NCI-H748 (cell line): ENCODE results near the gene P2RX6.
A peak's percentile ranks its signal among the peaks of the same experiment; 100 is the strongest.
"Not testable (repeated sequence)": the region's sequence is repeated elsewhere in the genome, so short reads cannot be mapped to it uniquely, and the experiment has no call there.

Source experiments
- DNase-seq: peaks from one replicate; lab custom pipeline; 2025; ENCODE audit not compliant: unreplicated experiment; lab: John Stamatoyannopoulos, UW

The P2RX6 gene

DNA sequence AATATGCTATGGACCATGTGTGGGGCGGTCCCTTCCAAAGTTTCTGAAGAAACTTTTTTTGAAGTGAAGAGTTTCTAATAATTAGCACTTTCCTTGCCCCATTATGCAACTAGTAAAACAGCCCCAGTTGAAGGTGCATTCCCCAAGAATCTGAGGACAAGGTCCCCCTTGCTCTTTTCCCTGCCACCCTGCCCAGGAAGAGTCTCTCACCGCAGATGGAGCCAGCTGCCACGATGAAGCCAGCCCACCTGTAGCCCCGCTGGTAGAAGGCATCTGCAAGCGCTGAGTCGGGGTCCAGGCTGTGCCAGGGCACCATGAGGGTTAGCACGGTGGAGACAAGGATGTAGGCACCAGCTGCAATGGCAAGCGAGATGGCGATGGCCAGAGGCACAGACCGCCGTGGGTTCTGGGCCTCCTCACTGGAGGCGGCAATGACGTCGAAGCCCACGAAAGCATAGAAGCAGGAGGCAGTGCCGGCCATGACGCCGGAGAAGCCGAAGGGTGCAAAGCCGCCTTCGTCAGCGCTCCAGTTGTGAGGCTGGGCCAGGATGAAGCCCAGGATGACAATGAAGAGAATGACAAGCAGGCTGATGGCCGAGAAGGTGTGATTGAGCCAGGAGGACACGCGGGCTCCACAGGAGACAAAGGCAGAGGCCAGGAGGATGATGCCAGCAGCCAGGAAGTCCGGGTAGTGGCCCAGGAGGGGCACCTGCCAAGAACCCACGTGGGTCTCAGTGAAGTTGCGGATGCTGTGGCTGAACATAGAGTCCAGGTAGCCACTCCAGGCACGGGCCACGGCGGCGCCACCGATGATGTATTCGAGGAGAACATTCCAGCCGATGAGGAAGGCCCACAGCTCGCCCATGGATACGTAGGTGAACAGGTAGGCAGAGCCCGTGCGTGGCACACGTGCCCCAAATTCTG lies 15.9 kb downstream of the P2RX6 start:
- no peak for DNase-seq

DNA sequence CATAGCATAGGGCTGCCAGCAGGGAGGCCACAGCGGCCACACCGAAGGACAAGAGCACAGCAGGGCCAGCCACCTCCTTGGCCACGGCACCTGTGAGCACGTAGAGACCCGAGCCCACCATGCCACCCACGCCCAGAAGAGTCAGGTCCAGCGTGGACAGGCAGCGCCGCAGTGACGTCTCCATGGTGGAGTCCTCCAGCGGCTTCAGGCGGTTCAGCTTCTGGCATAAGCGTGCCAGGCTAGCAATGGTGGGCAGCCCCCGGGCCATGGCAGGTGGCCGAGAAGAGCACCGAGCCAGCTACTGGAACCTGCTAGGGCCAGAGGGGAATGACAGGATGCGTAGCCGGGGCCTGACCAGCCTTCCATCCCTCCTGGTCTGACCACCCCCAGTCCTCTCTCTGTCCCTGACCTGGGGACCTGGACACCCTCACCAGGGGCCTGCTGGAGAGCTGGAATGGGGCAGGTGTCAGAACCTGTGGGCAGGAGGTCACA lies 16.6 kb downstream of the P2RX6 start:
- no peak for DNase-seq

DNA sequence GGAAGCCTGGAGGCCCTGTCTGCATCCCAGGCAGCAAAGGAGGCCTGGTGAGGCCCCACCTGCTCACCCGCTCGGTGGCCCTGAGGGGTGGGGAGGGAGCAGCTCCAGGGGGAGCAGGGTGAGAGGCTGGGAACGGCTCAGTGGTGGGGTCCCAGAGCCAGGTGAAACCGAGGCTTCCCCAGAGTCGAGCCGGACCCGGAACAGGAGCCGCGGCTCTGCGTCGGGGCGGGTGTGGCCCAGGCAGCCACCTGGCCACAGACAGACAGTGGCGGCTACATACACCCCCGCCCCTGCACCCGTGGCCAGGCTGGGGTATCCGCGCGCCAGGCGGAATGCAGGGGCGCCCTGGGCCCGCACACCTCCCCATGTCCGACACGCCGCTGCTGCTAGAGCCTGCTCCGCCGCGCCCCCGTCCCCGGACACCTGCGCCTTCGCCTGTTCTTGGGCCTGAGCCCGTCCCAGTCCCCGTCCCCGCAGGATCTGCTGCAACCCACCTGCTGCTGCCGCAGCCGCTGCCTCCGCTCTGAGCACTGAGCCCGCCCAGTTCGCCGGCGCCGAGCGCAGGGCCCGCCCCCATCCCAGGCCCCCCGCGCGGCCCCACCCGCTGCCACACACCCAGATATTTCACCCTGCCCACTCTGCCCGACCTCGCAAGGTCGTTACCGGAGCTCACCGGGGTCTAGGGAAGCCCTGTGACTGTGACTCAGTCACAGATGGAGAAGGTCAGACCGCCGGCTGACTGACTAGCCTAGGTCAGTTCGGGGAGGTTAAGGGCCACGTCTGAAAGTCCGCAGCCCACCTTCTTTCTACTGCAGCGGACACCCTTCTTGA lies 17.3 kb downstream of the P2RX6 start, which contains the start of gene SLC7A4:
TSS of gene SLC7A4 (minus strand) at position 525 of the 831 bp plus-strand sequence. CDS start 749 bp downstream, outside the sequence.
- no peak for DNase-seq

DNA sequence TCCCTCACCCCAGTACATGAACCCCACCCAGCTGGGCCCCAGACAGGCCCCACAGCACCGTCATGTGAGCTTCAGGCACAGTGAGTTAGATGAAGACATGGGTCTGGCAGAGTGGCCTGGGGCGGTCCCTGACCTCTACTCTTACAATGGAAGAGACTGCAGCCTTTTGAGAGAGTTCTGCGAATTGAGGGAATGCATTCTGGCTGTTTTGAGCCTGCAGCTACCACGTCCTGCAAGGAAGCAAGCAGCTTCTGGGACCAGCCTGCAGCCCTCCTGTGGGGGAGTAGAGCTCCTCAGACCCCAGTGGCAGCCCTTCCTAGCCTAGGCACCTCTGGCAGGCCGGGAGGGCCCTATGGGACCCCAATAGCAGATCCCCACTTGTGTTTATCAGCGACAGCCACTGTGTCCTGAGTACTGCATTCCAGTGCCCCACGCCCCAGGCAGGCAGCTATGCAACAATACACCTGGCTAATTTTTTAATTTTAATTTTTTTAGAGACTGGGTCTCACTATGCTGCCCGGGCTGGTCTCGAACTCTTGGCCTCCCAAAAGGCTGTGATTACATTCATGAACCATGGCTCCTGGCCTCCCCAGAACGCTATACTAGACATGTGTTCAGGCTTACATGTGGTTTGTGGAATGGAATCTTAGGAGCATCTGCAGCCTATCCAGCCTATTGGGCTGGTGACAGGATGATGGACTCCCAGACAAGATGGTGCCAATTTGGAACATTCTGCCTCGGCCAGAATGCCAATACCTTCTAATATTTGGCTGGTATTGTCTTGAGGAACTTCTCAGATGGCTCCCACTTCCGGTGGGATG lies 18.1 kb downstream of the P2RX6 start:
- DNase-seq, result no peak

DNA sequence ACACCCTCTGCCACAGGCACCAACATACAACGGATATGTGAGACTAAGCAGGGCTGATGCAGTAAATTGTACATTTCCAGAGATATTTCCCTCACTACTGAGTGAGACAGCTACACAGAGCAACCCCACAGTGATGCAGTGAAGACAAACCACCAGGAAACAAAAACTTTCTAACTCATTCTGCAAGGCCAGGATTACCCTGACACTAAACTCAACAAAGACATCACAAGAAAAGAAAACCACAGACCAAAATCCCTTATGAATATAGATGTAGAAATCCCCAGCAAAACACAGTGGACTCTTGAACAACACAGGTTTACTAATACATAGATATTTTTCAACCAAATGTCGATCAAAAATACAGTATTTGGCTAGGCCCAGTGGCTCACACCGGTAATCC lies 18.9 kb downstream of the P2RX6 start:
- no peak for DNase-seq

DNA sequence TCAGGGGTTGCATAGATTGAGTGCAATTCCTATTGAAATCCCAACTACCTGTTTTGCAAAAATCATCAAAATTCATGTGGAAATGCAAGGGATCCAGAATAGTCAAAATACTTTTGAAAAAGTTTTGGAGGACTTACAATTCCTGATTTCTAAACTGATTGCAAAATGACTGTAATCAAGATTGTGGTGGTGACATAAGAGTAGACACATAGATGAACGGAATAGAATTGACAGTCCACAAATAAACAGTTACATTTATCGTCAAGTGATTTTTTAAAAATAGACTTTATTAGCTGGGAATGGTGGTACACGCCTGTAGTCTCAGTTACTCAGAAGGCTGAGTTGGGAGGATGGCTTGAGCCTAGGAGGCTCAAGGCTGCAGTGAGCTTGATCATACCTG lies 20.0 kb downstream of the P2RX6 start:
- DNase-seq, result no peak

DNA sequence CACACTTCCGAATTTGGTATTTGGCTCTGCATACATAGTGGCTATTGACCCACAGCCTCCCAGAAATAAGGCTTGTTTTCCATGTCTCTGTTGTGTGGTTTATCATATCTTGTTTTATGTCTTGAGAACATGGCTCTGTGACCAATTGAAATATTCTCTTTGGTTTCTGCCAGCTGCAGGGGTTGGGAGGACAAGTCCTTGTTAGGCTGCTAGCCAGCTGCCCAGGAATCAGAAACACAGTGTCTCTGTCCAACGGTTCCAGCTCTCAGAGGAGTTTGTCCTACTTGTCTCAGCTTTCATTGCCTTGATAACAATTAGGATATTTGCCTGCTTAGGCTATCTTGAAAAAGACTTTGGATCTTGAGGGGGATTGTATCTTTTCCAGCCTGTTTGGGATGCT lies 23.4 kb downstream of the P2RX6 start:
- DNase-seq, result no peak

DNA sequence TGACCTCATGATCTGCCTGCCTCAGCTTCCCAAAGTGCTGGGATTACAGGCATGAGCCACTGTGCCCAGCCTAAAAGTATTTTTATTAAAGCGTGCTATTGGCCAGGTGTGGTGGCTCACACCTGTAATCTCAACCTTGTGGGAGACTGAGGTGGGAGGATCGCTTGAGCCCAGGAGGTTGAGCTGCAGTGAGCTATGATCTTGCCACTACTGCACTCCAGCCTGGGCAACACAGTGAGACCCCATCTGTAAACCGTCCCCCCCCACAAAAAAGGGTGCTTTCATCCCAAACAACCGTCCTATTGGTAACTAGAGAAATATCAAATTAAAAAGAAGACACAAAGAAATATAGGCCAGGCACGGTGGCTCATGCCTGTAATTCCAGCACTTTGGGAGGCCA lies 24.2 kb downstream of the P2RX6 start:
- not testable (repeated sequence) for DNase-seq

DNA sequence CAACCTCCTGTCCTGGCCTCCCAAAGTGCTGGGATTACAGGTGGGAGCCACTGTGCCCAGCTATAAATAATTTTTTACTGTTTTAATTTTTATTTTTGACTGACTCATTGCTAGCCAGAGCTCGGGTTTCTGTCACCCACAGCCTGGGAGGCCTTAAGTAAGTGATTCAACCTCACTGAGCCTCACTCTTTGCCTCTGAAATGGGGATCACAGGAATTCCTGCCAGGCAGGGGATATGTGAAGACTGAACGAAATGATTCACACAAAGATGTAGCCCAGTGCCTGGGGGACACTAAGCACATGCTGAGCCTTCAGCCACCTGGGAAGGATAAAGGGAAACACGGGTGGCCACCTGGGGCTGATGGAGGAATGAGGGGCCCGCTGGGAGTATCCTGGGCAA lies 27.0 kb downstream of the P2RX6 start:
- DNase-seq, result no peak

DNA sequence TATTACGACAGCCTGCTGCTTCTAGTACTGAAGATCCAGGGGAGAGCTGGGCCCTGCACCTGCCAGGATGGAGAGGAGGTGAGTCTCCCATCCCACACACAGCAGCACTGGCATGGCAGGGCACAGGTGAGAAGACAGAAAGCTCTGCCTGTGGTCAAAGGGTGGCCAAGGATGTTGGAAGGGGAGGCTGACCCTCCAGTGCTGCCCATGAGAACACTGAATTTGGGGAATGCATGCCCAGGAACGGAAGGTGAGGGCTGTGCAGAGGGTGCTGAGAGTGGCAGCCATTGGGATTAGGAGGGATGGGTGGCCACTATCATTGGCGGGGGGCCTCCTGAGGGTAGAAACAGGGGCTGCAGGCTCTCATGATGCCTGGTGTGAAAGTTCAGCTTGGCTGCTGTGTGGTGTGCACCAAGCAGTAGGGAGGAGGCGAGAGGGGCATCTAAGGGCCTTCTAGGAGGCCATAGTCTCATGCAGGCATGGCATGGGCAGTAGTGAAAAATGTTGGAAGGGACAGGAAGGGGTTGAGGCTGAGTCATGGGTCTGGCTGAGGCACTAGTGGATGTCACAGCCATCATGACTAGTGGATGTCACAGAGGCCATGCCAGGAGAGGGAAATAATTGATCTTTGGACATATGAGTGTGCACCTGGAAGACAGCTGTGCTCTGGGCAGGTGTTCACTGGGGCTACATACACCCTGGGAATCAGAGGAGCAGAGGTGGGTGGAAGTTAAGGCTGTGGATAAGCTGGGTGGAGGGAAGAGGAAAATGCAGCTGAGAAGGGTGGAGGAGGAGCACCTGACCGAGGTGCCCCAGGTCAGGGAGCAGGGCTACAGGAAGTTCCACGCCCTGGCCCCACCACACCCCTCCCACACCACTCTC lies 28.3 kb downstream of the P2RX6 start:
- DNase-seq, result peak; percentile 28

DNA sequence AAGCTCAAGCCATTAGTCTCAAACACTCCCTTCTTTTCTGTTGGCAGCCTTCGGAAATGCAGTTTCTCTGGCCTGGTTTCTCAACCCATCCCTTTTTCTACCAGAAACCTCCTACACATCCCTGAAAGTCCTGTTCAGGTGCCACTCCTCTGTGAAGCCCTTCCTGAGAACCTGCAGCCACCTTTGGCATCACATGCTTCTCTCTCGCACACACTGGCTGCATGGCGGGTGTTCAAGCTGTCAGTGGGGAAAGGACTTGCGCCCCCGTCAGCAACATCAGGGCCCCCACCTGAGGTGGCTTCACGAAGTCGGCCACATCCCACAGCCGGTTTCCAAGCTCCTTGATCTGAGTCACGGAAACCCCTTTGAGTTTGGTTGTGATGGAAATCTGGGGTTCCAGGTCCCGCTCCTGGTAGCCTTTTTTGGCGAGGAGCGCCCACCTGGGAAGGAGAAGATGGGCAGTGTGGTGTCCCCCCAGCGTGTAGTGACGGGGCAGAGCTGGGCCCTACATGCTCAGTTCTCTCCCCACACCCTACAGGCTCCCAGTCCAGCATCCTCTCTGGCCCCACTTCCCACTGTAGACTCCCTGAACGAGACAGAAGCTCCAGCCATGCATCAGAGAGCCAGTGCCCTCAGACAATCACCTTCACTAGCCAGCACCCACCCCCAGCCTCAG lies 29.0 kb downstream of the P2RX6 start:
- no peak for DNase-seq

DNA sequence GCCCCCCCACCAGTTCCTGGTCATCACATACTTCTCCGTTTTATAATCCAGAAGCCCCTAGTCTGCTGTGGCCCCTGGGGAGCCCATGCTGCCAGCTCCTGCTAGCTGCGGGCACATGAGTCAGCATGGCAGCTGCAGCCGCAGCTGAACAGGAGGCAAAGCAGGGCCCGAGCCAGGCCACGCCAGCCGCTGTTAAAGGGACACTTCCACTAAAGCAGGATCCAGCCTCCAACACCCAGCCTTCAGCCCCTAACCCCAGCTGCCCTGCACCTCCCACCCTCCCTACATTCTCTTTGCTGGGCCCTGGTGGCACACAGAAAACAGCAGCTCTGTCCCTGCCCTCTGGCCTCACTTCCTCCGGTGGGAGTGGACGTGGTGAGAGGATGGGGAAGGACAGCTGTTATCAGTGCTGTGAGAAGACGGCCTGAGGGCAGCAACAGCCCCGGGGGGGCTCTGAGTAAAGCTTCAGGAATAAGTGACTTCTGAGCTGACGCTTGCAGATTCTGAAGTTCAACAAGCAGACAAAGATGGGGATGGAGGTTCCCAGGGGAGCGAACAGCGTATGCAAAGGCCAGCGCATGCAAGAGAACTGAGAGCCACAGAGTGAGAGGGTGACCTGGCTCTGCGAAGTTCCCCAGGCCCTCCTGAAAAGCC lies 30.1 kb downstream of the P2RX6 start:
- DNase-seq, result peak; percentile 42

DNA sequence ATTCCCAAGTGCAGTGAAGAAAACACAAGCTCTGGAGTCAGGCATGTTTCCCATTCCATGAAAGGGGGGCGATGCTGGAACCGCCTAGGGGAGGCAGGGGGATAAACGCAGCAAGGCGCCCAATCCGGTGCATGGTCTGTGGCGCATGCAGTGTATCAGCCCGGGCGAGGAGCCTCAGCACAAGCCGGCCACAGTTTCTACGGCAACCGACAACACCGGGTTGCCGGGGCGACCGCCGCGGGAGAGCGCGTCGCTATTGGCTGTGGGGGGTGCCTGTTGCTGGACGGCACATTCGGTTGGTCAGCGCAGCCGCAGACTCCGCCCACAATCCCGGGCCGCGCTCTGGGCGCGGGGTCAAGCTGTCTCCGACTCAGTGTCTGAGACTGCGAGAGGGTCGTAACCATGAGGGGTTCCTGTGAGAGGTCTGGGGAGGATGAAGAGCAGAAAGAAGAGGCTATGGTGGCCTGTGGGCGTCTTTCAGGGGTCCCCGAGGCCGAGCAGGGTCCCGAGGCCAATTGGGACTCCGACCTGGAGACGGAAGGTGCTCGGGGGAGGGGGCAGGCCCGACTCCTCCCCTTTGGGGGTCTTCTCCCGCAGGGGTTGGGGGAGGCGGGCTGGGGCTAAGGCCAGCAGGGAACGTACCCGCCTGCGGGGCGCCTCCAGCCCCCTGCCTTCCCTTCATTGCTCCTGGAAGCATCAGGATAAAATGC lies 30.8 kb downstream of the P2RX6 start, which contains the start of gene LRRC74B:
TSS of gene LRRC74B (plus strand) at position 362 of the 710 bp plus-strand sequence. CDS start at position 403, 41 bp downstream.
- DNase-seq, result peak; percentile 94

DNA sequence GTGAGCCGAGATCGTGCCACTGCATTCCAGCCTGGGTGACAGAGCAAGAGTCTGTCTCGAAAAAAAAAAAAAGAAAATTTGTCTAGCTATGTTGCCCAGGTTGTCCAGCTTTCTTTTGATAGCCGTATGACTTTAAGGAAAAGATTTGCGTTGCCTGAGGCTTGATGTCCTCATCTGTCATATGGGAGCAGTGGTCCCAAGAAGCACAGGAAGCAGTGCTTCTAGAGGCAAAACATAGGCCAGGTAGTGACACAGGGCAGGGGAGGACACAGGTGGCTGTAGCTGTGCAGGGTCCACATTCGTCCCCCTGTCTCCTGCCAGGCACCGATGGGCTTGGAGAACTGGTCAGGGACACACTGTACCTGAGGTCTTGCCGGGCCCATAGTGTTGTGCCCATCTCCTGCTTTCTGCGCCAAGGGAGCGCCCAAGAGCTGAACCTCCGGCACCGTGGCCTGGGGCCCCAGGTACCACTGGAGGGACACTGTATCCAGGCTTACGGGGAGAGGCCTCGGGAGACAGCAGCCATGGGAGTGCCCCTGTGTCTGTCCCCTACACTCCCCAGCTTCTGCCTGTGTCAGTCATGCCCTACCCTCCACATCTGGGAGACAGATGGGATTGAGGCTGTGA lies 32.2 kb downstream of the P2RX6 start:
- DNase-seq, result no peak

DNA sequence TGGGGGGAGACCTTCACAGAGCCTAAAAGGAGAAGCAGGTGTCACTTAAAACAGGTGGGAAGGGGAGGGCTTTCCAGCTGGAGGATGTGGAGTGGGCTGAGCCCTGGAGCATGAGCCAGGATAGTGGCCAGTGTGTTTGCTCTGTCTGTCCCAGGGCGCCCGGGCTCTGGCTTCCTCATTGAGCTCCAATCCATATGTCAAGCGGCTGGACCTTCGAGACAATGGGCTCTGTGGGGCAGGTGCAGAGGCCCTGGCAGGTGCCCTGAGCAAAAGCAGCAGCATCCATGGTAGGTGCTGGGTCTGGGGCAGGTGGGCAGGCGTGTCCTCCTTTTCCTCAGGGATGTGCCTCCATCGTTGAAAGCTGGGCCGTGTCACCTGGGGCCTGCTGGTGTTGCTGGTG lies 32.8 kb downstream of the P2RX6 start:
- DNase-seq, result peak; percentile 79

DNA sequence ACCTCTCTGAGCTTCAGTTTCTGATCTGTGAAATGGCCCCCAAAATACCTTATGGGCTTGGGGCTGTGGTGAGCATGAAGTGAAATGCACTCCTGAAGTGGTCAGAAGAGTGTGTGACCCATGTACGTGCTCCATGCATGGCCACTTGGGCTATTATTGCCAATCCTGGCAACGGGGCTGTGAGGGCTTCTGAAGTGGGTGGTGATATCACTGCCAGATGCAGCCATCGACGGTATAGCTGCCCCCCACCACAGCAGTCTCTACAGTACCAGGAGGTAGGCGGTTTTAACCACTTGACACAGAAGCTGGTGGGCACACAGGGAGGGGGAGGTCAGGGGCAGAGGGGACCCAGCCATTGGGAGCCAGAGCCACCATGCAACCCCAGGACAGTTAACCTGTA lies 33.5 kb downstream of the P2RX6 start:
- DNase-seq, result not testable (repeated sequence)

DNA sequence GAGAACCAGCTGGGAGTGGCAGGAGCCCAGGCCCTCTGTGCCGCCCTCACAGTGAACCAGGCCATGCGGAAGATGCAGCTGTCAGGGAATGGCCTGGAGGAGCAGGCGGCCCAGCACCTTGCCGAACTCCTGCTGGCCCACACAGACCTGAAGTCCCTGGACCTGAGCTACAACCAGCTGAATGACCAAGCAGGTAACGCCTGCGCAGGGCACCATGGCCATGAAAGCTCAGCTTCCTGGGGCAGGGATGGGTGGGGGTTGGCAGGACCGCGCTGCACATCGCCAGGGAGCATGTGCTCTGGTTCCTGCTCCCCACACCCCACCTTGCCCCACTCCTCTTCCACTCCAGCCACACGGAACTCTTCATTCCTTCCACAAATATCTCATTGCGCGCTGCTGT lies 34.0 kb downstream of the P2RX6 start:
- not testable (repeated sequence) for DNase-seq
